Measurements from ENCODE around the gene SPRED1. TPM values are rescaled to one million over a fixed set of nuclear protein-coding genes. Genes with fewer than 3 reads are reported as not detected.
A peak's percentile ranks its signal among the peaks of the same experiment; 100 is the strongest.

SPRED1 gene
- total and polyA plus RNA-seq, 2 experiments from 2014 or later, result 8.2 to 23.2 TPM

GRCh38 chr15:38349251-38349650 is 96.6 kb downstream of the SPRED1 start:
- H3K4me3 ChIP-seq, result no peak overlapping the region
- no peak overlapping the region for H3K4me2 ChIP-seq
- no peaks in the 10 kb centered on the region for H3K9me3 ChIP-seq (ENCODE audit: low read depth)
- WGBS (ENCODE audit: low lambda C conversion rate, missing lambda C conversion rate), result 77% methylated on average over 3 of the region's 3 CpGs
- no peak for DNase-seq (ENCODE audit: low spot score)
- H3K4me1 ChIP-seq (ENCODE audit: insufficient read depth), result no peaks in the 10 kb centered on the region
- no peaks in the 10 kb centered on the region for H3K9me2 ChIP-seq (replicated peaks; ENCODE audit: insufficient read depth)
- H3K79me2 ChIP-seq, result no peaks in the 10 kb centered on the region
- H4K20me1 ChIP-seq (ENCODE audit: insufficient read depth, poor library complexity, severe bottlenecking), result no peaks in the 10 kb centered on the region
- no peaks in the 10 kb centered on the region for H3K36me3 ChIP-seq (replicated peaks; ENCODE audit: insufficient read depth, low read depth)
- TF ChIP-seq EZH2phosphoT487 (IDR thresholded peaks at IDR 0.05; ENCODE audit: low read depth, severe bottlenecking, unreplicated experiment), result no peak
- TF ChIP-seq CTCF (IDR thresholded peaks at IDR 0.05; ENCODE audit: poor library complexity), result no peak
- TF ChIP-seq EZH2 (IDR thresholded peaks at IDR 0.05; ENCODE audit: borderline replicate concordance), result no peak
- H3K27ac ChIP-seq, result no peak overlapping the region
- no peak overlapping the region for H2AFZ ChIP-seq
- no peaks in the 10 kb centered on the region for H3K27me3 ChIP-seq

- Histone ChIP-seq H3K4me1 (ENCODE audit: insufficient read depth) (no peaks in the 10 kb centered on the region), H3K27me3 (no peaks in the 10 kb centered on the region), H3K9me3 (ENCODE audit: low read depth) (no peaks in the 10 kb centered on the region), H3K36me3 (replicated peaks; ENCODE audit: insufficient read depth, low read depth) (no peaks in the 10 kb centered on the region), H3K27ac (no peak overlapping the region), H4K20me1 (ENCODE audit: insufficient read depth, poor library complexity, severe bottlenecking) (no peaks in the 10 kb centered on the region), H3K79me2 (no peaks in the 10 kb centered on the region), H3K4me2 (no peak overlapping the region), H3K9me2 (replicated peaks; ENCODE audit: insufficient read depth) (no peaks in the 10 kb centered on the region), H3K4me3 (no peak overlapping the region), H2AFZ (no peak overlapping the region)
- 97% methylated on average over 8 of the region's 8 CpGs for WGBS (ENCODE audit: low lambda C conversion rate, missing lambda C conversion rate)
- no peak for DNase-seq (ENCODE audit: low spot score)
- no peak for TF ChIP-seq EZH2phosphoT487 (IDR thresholded peaks at IDR 0.05; ENCODE audit: low read depth, severe bottlenecking, unreplicated experiment)
- no peak for TF ChIP-seq EZH2 (IDR thresholded peaks at IDR 0.05; ENCODE audit: borderline replicate concordance)
- TF ChIP-seq CTCF (IDR thresholded peaks at IDR 0.05; ENCODE audit: poor library complexity), result no peak
Measured at GRCh38 chr15:38351466-38351865, 98.8 kb downstream of the SPRED1 start.

- H3K9me2 ChIP-seq (replicated peaks; ENCODE audit: insufficient read depth), result no peaks in the 10 kb centered on the region
- H4K20me1 ChIP-seq (ENCODE audit: insufficient read depth, poor library complexity, severe bottlenecking), result no peaks in the 10 kb centered on the region
- no peaks in the 10 kb centered on the region for H3K79me2 ChIP-seq
- H3K9me3 ChIP-seq (ENCODE audit: low read depth), result no peaks in the 10 kb centered on the region
- H3K27ac ChIP-seq, result no peak overlapping the region
- TF ChIP-seq EZH2 (IDR thresholded peaks at IDR 0.05; ENCODE audit: borderline replicate concordance), result no peak
- TF ChIP-seq EZH2phosphoT487 (IDR thresholded peaks at IDR 0.05; ENCODE audit: low read depth, severe bottlenecking, unreplicated experiment), result no peak
- peak; percentile 82 for TF ChIP-seq CTCF (IDR thresholded peaks at IDR 0.05; ENCODE audit: poor library complexity)
- no peaks in the 10 kb centered on the region for H3K27me3 ChIP-seq
- H3K4me2 ChIP-seq, result no peak overlapping the region
- 52% methylated on average over 3 of the region's 3 CpGs for WGBS (ENCODE audit: low lambda C conversion rate, missing lambda C conversion rate)
- no peak overlapping the region for H3K4me3 ChIP-seq
- no peaks in the 10 kb centered on the region for H3K4me1 ChIP-seq (ENCODE audit: insufficient read depth)
- no peak overlapping the region for H2AFZ ChIP-seq
- no peaks in the 10 kb centered on the region for H3K36me3 ChIP-seq (replicated peaks; ENCODE audit: insufficient read depth, low read depth)
- peak; percentile 76 for DNase-seq (ENCODE audit: low spot score)
Measured at GRCh38 chr15:38354315-38354929, 101.8 kb downstream of the SPRED1 start.

All from hepatocyte (in vitro differentiated cells).